NCI-H82 (cell line): ENCODE data around the gene ABCA13.

Experiments
- DNase-seq: peaks from one replicate; lab custom pipeline; 2025; lab: John Stamatoyannopoulos, UW

ABCA13 gene

GRCh38 chr7:48525736-48526732 is 354.8 kb downstream of the ABCA13 start:
- no peak for DNase-seq

DNA sequence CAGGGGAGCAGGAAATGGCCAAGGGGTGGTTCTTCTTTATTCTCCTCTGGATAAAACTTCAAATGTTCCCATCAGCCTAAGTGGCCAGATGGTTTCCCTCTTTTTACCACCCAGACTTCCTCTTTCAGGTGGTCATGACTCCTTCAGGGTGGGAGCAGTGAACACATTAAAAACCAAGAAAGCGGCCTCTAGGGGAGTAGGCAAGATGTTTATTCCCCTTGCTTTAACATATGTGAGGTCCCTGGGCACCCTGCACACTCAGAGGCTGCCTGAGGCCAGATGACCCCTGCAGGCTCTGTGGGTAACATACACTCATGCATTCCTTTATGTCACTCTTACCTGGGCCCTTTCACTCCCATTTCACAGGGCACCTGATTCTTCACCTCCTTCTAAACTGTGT is 357.4 kb downstream of the ABCA13 start:
- peak; percentile 40 for DNase-seq

DNA sequence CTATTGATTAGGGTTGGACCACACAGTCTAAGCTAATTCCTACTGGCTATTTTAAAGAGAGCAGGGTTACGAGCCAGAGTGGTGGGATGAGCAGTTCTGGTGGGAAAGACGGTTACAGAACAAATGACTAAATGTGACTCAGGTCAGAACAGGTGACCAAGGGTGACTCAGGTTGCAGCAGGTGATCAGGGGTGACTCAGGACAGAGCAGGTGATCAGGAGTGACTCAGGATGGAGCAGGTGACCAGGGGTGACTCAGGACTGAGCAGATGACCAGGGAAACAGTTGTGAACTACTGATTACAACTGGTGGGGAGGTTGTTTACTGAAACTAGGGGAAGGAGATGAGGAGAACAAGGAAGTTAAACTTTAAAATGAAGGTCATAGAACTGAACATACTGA is 366.3 kb downstream of the ABCA13 start:
- DNase-seq = no peak

GRCh38 chr7:48540746-48541145 is 369.5 kb downstream of the ABCA13 start:
- no peak for DNase-seq

DNA sequence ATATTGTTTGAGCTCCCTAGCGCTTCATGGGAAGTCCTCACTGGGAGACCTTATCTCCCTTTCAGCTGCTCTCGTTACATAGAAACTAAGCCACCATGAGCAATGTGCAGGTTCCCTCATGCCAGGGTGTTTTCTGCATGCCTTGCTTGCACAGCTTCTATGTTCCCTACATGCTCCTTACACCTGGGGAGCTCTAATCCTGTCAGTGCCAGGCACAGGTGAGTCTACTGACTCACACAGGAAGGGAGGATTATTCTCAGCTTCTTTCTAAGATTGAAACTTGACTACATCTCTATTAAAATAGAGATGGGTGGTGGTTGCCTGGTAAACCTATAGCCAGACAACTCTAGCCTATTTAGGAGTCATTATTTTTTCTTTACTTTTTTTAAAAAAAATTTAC is 377.4 kb downstream of the ABCA13 start:
- DNase-seq = no peak

- DNase-seq = no peak
Measured at GRCh38 chr7:48551652-48552051, 380.4 kb downstream of the ABCA13 start.

GRCh38 chr7:48563334-48563733 is 392.1 kb downstream of the ABCA13 start:
- no peak for DNase-seq

- DNase-seq = no peak
Measured at GRCh38 chr7:48575516-48575915, 404.3 kb downstream of the ABCA13 start.

- DNase-seq = no peak
Measured at GRCh38 chr7:48587475-48587874, 416.2 kb downstream of the ABCA13 start.

DNA sequence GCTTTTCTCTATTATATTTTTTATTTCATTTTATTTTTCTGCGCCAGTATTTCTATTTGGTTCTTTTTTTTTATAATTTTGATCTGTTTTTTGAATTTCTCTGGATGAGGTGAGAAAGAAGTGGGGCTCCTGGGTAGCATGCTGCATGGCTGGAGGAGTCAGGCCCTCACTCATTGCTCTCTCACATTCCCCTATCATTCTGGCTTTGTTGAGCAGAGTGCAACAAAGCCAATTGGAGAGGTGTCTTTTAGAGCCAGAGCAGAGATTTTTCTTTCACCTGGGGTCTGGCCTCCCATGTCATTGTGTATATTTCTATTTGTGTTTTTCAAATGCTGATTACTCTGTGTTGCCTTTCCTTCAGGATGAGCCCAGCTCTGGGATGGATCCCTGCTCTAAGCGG is 423.1 kb downstream of the ABCA13 start:
- DNase-seq = no peak

DNA sequence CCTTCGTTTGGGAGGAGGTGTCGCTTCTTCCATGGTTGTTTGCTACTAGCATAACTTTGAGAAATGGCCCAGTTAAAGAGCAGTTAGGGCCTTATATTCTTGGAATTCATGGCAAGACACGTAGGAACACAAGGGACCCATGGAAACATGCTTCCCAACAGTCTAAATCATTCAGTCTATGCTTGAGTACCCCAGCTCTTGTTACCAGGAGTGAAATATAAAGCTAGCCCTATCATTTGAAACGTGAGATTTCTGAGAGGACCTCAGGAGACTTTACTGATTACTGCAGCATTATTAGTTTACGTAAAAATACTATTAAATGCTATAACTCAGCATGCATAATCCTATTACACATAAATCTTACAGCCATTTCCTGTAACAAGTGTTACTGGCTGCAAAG is 424.5 kb downstream of the ABCA13 start:
- DNase-seq = no peak

- no peak for DNase-seq
Measured at GRCh38 chr7:48610705-48611104, 439.4 kb downstream of the ABCA13 start.

- DNase-seq = no peak
Measured at GRCh38 chr7:48611993-48612392, 440.7 kb downstream of the ABCA13 start.

- DNase-seq = no peak
Measured at GRCh38 chr7:48617508-48617907, 446.2 kb downstream of the ABCA13 start.

DNA sequence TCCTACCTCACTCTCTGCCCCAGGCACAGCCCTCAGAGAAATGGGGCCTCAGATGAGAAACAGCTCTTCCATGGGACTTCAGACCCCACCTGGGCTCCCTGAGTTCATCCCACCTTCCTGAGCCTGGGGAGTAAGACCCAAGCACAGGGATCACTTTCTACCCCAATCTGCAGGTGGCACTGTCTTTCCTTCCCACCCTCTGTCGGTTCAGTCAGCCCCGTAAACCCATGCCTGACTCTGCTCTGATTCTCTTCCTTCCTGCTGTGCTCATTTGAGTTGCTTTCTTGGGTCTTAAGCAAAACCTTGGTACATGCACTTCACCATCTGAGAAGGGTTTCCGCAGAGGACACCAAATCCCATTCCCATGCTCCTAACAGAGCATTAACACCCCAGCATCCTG is 446.7 kb downstream of the ABCA13 start:
- peak; percentile 11 for DNase-seq

- no peak for DNase-seq
Measured at GRCh38 chr7:48621076-48621475, 449.8 kb downstream of the ABCA13 start.

- DNase-seq = no peak
Measured at GRCh38 chr7:48627164-48627563, 455.9 kb downstream of the ABCA13 start.

DNA sequence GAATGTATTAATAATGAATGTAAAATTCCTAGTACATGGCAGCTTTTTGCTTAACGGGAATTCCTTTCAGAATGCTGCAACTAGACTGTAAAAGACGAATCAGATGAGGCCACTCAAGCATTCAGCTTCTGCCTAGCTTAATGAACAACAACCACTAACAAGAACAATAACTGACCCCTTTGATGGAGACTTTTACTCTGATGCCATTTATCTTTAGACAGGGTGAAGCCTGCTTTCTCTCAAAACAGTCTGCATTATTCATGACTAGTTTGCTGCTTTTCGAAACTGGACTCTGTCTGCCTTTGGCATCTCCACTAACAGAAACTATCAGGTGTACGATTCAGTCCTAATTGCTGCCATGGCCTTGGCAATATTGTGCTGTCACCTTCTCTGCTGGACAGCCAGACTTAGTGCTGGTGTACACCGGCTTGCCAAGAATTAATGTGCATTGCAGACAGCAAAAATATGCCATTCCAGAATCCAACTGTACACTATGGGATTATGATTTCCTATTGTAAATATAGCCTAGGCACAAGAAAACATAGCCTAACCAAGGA is 457.6 kb downstream of the ABCA13 start:
- no peak for DNase-seq

DNA sequence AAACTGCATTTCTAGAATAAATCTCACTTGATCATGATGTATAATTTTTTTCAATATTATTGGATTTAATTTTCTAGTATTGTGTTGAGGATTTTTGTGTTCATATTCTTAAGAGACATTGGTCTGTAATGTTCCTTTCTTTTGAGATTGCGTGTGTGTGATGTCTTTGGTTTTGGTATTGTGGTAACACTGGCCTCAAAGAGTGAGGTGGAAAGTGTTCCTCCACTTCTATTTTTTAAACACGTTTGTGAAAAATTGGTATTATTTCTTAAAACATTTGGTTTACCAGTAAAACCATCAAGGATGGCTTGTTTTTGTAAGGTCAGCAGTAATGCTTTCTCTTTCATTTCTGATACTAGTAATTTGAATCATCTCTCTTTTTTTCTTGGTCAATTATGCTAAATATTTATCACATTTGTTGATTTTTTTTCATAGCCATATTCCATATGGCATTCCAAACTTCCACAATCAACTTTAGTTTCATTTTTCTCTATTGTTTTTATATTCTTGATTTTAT is 462.9 kb downstream of the ABCA13 start:
- no peak for DNase-seq

- no peak for DNase-seq
Measured at GRCh38 chr7:48635796-48636195, 464.5 kb downstream of the ABCA13 start.

GRCh38 chr7:48636391-48637015 is 465.2 kb downstream of the ABCA13 start:
- DNase-seq = no peak

DNA sequence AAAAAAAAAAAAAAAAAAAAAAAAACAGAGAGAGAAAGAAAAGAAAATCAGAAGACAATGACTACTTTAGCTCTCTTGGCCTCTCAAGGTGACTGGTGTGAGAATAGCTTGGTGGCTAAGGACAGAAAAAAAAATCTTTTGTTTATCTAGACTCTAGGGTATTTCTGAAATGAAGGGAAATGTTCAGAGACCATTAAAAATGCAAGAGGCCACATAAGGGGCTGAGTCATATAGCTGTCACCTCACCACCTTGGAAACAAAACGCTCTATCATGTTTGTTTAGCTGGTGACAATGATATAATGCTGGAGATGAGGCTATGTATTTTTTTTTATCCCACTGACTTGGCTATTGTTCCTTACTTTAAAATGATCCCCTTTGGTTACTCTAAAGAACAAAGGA is 466.1 kb downstream of the ABCA13 start:
- no peak for DNase-seq

DNA sequence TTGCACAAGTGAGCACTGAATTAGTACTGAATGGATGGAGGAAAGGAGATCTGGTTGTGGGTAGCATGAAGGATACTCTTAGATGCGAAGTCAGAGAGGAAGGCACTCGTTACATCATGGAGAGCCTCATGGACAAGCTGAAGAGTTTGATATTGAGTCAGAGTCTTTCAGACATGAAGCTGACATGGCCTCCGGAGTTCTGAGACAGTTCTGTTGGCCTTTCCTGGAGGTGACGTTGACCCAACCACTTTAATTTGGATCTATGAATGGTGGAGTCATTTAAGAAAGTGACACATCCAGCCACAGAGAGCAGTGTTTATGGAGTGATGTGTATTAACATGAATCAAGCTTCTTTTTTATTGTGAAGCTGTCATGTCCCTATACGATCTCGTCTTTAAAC is 466.8 kb downstream of the ABCA13 start:
- no peak for DNase-seq
